GM13977 (cell line): ENCODE results near the gene MSI2.
A peak's percentile ranks its signal among the peaks of the same experiment; 100 is the strongest.

Experiments used
- DNase-seq: peaks from one replicate; pipeline ENCODE4 v3.0.0; 2012; ENCODE audit warnings: low spot score
- CTCF ChIP-seq: IDR thresholded peaks from 2 replicates; pipeline ENCODE4 v1.5.1; 2012; ENCODE audit warnings: mild to moderate bottlenecking, control low read depth; ENCODE audit not compliant: insufficient read depth; ENCODE audit errors: extremely low read depth, missing control alignments
- in situ Hi-C: fragments of 300-500 bp; cut with MboI; formaldehyde crosslinking; loops from one replicate; pipeline ENCODE4 v1.12.0; 2022; ENCODE audit warnings: low sequenced_read_pairs, low pct_unique_long_range_greater_than_20kb, mixed read lengths, inconsistent platforms; ENCODE audit not compliant: unreplicated experiment

MSI2 gene

GRCh38 chr17:57595426-57595825, 339.1 kb downstream of the MSI2 start:
- DNase-seq = no peak
- in situ Hi-C loops = no loop called here
- no peak for TF ChIP-seq CTCF

GRCh38 chr17:57595947-57596695, 339.8 kb downstream of the MSI2 start:
- in situ Hi-C loops = no loop called here
- TF ChIP-seq CTCF = no peak
- DNase-seq = no peak

GRCh38 chr17:57597101-57597500, 340.8 kb downstream of the MSI2 start:
- no peak for DNase-seq
- in situ Hi-C loops = no loop called here
- no peak for TF ChIP-seq CTCF

GRCh38 chr17:57597531-57598453, 341.5 kb downstream of the MSI2 start:
- peak; percentile 68 for TF ChIP-seq CTCF
- in situ Hi-C loops = no loop called here
- DNase-seq = no peak

GRCh38 chr17:57599271-57600045, 343.1 kb downstream of the MSI2 start:
- in situ Hi-C loops = no loop called here
- no peak for TF ChIP-seq CTCF
- DNase-seq = no peak

- no peak for TF ChIP-seq CTCF
- DNase-seq = no peak
- in situ Hi-C loops = no loop called here
These were observed 343.8 kb downstream of the MSI2 start for GRCh38 chr17:57600074-57600473.
